Head of caudate nucleus (tissue), 42 donors: ENCODE results near the gene R3HCC1L.

Source experiments
- DNase-seq, 42 donors: peaks; one replicate each; pipeline versions ENCODE4 v3.0.0 to v3.0.0-alpha.2; 2020 to 2021; ENCODE audit warnings: mixed read lengths in 7 of 42
- intact Hi-C: fragments of 100-400 bp; cut with DNase I; formaldehyde crosslinking; loops from one replicate; pipeline ENCODE4 v1.15.0; 2022

Gene R3HCC1L

GRCh38 chr10:98134431-98135221 lies at the start of gene R3HCC1L:
R3HCC1L (plus strand) TSS chr10:98134657; CDS start chr10:98208115, 73,458 bp downstream.
- peak; percentile 79 to 96 (median 92) for DNase-seq
- intact Hi-C loops: no loop called here

GRCh38 chr10:98085238-98085637 lies 49.2 kb upstream of the R3HCC1L start:
- DNase-seq: no peak
- intact Hi-C loops: no loop called here

- DNase-seq: no peak
- intact Hi-C loops: no loop called here
Measured at GRCh38 chr10:98086837-98087708, 47.4 kb upstream of the R3HCC1L start.

DNA sequence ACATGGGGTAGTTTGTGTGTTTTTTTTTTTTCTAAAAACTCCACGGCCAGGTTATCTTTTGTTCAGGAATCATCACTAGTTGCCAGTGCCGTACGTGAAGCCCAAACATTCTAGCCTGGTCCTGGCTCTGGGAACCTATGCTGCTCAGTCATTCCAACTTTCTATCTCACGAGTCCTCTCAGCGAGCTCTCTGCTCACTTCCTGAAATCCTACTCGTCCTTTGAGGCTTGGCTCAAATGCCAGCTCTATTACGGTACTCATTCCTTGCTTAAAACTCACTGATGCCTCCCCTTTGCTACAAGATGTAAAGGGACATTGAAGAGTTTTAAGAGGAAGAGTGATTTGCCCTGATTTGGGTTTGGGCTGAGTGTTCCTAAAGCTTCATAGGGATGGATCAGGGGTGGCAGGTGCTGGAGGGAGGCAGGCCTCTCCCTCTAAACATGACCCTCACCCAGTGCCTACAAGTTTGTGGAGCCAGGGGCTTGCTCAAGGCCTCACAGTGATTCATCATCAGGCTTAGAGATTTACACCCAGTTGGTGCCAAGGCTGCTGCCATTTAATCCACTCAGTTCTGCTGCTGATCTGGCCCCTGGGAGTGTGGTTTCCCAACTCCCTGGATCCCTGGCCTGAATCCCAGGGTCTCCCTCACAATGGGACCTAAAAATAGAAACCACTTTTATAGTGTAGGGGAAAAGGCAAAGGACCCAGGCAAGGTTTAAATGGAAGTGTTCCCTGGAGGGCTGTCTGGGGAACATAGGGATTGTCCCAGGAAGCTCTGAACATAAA lies 46.1 kb upstream of the R3HCC1L start:
- peak in 17 of 42 donors; percentile 8 to 76 (median 37) for DNase-seq
- intact Hi-C loops: no loop called here

GRCh38 chr10:98090822-98091221 lies 43.6 kb upstream of the R3HCC1L start:
- intact Hi-C loops: no loop called here

DNA sequence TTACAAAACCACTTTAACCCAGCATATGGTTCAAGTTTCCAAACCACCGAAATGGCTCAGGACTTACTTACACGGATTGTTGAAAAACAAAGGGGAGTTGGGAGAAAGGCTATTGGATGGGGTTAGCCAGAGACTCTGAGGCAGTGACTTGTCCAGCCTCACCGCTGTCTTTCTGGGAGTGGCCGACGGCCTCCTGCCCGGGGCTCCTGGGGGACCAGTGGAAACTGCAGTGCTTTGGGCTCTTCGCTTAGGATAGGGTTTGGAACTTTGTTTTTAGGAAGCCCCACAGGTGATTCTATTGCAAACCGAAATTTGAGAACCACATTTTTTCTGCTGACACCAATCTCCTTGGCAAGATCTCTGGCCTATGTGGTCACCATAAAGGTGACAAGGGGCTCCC lies 38.1 kb upstream of the R3HCC1L start:
- DNase-seq: no peak
- intact Hi-C loops: no loop called here

More at GRCh38 chr10:98090822-98091221, 43.6 kb upstream of the R3HCC1L start:
- no peak for DNase-seq

DNA sequence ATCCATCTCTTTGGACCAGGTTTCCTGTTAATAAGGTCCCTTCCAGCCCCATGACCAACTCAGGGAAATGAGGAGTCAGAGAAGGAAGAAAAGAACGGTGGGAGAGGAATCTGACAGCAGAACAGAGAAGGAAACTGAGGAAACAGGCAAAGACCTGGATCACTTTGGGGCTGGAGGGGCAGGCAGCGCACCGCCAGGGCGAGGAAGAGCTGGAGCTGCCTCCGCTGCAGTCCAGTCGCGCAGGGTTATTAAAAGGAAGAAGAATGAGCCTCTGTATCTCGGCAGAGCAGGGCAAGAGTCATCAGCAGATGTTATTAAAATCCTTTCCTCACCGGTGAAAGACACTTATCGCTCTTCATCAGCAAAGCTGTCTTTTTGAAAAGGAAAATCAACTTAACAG lies 37.7 kb upstream of the R3HCC1L start:
- DNase-seq: no peak
- intact Hi-C loops: no loop called here

DNA sequence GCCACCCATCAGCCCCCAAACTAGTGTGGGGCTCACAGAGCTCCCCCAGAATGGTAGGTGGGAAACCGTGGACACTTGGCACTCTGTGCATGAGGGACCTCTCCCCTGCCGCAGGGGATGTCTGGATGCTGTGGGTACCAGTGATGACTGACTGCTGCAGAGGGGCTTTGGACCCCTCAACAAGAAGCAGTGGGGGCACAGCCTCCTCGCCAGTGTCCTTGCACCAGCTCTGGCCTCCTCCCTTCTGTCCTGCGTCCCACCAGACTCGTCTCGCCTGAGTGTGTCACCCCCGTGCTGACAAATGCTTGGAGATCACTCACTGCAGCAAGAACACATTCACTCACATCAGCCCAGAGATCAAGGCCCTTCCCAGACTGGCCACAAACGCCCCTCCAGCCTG lies 37.3 kb upstream of the R3HCC1L start:
- DNase-seq: no peak
- intact Hi-C loops: no loop called here

DNA sequence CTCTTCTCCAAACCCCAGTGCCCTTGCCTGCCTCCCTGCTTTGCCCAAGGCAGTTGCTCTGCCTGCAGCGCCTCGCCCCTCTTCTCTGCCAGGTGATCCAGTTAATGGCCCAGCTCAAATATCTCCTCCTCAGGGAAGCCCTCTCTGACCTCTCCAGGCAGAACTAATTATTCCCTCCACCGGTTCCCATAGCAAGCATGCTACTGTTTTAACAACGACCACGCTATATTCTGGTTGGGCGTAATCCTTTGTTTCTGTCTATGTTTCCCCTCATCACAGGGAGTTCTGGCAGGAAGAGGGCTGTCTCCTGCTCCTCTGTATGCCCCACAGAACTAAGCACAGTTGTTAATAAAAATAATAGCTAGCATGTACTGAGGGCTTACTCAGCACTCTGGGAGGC lies 36.8 kb upstream of the R3HCC1L start:
- no peak for DNase-seq
- intact Hi-C loops: no loop called here

GRCh38 chr10:98098247-98098646 lies 36.2 kb upstream of the R3HCC1L start:
- peak in 1 of 42 donors; percentile 26 for DNase-seq
- intact Hi-C loops: no loop called here

DNA sequence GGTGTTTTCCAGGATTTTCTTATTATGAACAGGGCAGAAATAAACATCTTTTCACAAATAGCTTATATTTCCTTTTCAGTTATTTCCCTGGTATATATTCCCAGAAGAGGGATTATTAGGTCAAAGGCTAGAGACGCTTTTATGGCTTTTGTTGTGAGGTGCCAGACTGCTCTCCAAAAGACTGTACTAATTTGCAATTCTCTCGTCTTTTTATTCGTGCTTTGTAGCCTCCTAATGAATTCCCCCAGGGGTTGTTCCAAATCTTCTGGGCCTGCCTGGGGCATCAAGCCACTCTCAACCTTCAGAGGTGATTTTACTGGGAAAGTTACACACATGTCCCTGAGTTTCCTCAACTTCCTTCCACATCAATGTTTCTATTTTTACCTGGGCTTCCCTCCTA lies 34.0 kb upstream of the R3HCC1L start:
- intact Hi-C loops: no loop called here
- DNase-seq: no peak

GRCh38 chr10:98101366-98101765 lies 33.1 kb upstream of the R3HCC1L start:
- peak in 2 of 42 donors; percentile 14 to 49 for DNase-seq

GRCh38 chr10:98104125-98104524 lies 30.3 kb upstream of the R3HCC1L start:
- DNase-seq: no peak
- intact Hi-C loops: no loop called here

More at GRCh38 chr10:98101366-98101765, 33.1 kb upstream of the R3HCC1L start:
- intact Hi-C loops: no loop called here

DNA sequence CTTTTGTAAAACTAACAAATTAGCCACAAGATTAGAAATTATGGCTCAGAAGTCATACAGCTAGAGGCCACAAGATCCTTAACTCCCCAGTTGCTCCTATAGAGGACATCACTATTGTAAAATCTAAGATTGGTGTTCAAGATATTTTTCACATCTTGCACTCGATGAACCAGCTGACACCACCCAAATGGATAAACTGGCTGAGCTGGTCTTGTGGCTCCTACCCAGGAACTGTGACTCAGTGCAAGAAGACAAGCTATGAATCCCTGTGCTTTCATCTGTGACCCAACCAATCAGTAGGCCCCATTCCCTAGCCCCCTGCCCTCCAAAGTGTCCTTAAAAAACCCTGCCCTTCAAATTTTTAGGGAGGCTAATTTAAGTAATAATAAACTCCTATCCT lies 27.9 kb upstream of the R3HCC1L start:
- intact Hi-C loops: no loop called here
- DNase-seq: no peak

GRCh38 chr10:98107644-98108430 lies 26.6 kb upstream of the R3HCC1L start:
- peak in 4 of 42 donors; percentile 18 to 39 (median 20) for DNase-seq
- intact Hi-C loops: no loop called here

GRCh38 chr10:98110356-98110755 lies 24.1 kb upstream of the R3HCC1L start:
- DNase-seq: no peak
- intact Hi-C loops: no loop called here

GRCh38 chr10:98115031-98115787 lies 19.2 kb upstream of the R3HCC1L start:
- DNase-seq: no peak
- intact Hi-C loops: no loop called here

- intact Hi-C loops: no loop called here
- no peak for DNase-seq
Measured at GRCh38 chr10:98119891-98120290, 14.6 kb upstream of the R3HCC1L start.
